ENCODE results near the gene TMEM191C.
"Not testable (repeated sequence)": the region's sequence is repeated elsewhere in the genome, so short reads cannot be mapped to it uniquely, and the experiment has no call there.

Gene TMEM191C

DNA sequence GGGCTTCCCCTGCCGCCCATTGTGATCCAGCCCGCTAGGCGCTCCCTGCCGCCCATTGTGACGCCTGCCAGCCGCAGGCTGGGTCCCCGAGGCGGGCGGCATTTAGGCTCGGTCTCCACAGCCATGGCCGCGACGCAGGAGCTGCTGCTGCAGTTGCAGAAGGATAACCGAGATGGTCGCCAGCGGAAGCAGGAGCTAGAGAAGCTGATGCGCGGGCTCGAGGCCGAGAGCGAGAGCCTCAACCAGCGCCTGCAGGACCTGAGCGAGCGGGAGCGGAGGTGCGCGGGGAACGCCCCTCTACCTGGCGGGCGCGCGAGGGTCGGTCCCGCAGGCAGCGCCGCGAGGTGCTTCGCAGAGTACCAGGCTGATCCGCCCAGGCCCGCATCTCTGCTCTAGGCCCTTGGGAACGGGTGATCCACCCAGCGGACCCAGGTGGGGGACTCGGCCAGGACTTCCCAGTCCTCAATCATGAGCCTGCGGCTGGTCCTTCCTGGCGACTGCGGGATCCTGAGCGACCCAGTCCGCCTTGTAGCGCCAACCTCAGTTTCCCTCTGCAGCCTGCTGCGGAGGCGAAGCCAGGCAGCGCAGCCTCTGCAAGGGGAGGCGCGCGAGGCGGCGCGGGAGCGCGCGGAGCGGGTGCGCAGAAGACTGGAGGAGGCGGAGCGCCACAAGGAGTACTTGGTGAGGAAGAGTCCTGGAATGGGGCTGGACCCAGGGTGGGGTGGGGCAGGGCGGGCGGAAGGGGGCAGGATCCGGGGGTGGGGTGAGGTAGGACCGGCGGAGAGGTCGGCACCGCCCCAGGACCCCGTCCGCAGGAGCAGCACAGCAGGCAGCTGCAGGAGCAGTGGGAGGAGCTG, at the start of gene TMEM191C:
TMEM191C (plus strand) TSS at position 51 of the 857 bp plus-strand sequence; CDS start at position 124, 73 bp downstream.
- H3K27me3 ChIP-seq (ENCODE audit: low read length); H3K9me3 ChIP-seq (ENCODE audit: insufficient read depth, low read length); H3K9me2 ChIP-seq (replicated peaks; ENCODE audit: insufficient read depth, low read length); H4K20me1 ChIP-seq (ENCODE audit: low read depth, low read length); H3K4me3 ChIP-seq (ENCODE audit: insufficient read depth, low read length, poor library complexity, severe bottlenecking); H3K27ac ChIP-seq (ENCODE audit: low read depth, low read length); H3F3A ChIP-seq (ENCODE audit: insufficient read depth); H3K36me3 ChIP-seq (ENCODE audit: low read length); H3K79me2 ChIP-seq (ENCODE audit: insufficient read depth, low read length); H2AFZ ChIP-seq (ENCODE audit: low read depth, low read length, severe bottlenecking); H3K4me2 ChIP-seq (ENCODE audit: low read depth, low read length, poor library complexity, severe bottlenecking); H3K9ac ChIP-seq (ENCODE audit: low read length): not testable (repeated sequence)

DNA sequence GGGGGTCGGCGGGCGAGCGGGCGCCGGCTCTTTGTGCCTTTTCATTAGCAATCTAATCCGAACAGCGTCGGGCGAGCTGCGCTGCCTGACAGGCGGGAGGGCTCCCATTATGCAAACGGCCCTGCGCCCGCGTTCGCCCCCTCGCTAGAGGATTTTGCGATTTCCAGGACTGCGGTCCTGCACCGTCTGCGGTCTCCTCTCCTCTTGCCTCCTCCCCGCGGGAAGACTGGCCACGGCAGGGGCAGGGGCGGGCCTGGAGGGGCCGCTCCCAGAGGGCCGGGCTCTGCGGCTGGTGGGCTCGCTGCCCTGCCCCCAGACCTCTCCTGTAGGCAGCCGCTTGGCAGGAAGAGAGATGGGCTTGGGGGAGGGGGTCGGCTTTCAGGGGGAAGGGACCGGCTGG, 49.3 kb upstream of the TMEM191C start:
- not testable (repeated sequence) for H3K9me2 ChIP-seq (replicated peaks; ENCODE audit: insufficient read depth, low read length); H3K27me3 ChIP-seq (ENCODE audit: low read length); H4K20me1 ChIP-seq (ENCODE audit: low read depth, low read length); H2AFZ ChIP-seq (ENCODE audit: low read depth, low read length, severe bottlenecking); H3K9ac ChIP-seq (ENCODE audit: low read length); H3K9me3 ChIP-seq (ENCODE audit: insufficient read depth, low read length); H3K36me3 ChIP-seq (ENCODE audit: low read length); H3K27ac ChIP-seq (ENCODE audit: low read depth, low read length); H3F3A ChIP-seq (ENCODE audit: insufficient read depth); H3K79me2 ChIP-seq (ENCODE audit: insufficient read depth, low read length); H3K4me2 ChIP-seq (ENCODE audit: low read depth, low read length, poor library complexity, severe bottlenecking); H3K4me3 ChIP-seq (ENCODE audit: insufficient read depth, low read length, poor library complexity, severe bottlenecking)

DNA sequence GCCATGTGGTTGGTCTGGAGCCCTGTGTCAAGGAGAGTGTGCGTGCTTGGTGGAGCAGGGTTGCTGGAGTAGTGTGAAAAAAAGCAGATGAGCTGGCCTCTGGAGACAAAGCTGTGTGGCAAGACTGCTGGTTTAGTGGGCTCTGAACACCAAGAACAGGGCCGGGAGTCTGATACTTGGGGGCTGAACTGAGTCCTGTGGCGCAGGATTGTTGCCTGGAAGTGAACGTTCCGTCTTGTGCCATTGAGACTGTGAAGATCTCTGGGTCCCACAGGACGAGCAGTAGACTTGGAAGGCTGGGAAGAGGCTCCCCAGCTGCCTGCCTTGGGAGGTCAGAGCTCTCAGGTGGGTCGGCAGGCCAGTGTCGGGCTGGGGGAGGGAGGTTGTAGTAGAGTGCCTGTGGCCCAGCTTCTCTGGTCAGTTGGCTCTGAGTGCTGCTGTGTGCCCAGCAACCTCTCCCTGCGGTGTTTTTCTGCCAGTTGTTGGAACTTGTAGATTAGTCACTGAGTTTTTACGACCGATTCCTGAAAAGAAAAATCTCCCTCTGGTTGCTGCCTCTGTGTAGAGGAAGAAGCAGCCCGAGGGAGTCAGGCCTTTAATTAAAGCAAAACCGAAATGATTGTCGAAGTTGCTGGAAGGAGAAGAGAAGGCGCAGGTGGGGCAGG, 48.1 kb upstream of the TMEM191C start:
- not testable (repeated sequence) for H3K9me3 ChIP-seq (ENCODE audit: insufficient read depth, low read length); H3K27ac ChIP-seq (ENCODE audit: low read depth, low read length); H2AFZ ChIP-seq (ENCODE audit: low read depth, low read length, severe bottlenecking); H3K9me2 ChIP-seq (replicated peaks; ENCODE audit: insufficient read depth, low read length); H4K20me1 ChIP-seq (ENCODE audit: low read depth, low read length); H3K4me2 ChIP-seq (ENCODE audit: low read depth, low read length, poor library complexity, severe bottlenecking); H3F3A ChIP-seq (ENCODE audit: insufficient read depth); H3K4me3 ChIP-seq (ENCODE audit: insufficient read depth, low read length, poor library complexity, severe bottlenecking); H3K36me3 ChIP-seq (ENCODE audit: low read length); H3K9ac ChIP-seq (ENCODE audit: low read length); H3K27me3 ChIP-seq (ENCODE audit: low read length); H3K79me2 ChIP-seq (ENCODE audit: insufficient read depth, low read length)

DNA sequence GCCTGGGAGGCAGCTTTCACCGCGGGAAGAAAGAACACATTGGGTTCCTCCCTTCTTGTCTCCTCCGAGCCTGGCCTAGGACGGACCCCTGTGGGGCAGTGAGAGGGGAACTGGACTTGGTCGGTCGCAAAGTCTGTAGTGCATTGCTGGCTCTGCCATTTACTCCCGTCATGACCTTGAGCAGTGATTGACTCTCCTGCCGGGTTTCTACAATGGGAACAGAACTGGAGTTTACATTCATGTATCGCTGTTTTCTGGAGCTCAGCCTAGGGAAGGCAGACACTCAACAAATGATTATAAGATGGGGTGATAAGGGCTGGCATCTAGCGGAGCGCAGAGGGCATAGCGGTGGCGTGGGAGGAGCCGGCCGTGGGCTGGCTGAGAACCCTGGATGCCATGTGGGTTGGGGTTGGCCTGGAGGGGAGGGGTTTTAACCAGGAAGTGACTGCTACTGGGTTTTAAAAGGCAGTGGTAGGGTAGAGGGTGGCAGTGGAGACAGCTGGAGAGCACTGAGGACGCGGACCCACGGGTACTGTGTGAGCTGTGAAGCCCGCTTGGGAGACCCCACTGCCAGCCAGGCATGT, 46.9 kb upstream of the TMEM191C start:
- H3K79me2 ChIP-seq (ENCODE audit: insufficient read depth, low read length); H3K27ac ChIP-seq (ENCODE audit: low read depth, low read length); H3K9me2 ChIP-seq (replicated peaks; ENCODE audit: insufficient read depth, low read length); H4K20me1 ChIP-seq (ENCODE audit: low read depth, low read length); H3K27me3 ChIP-seq (ENCODE audit: low read length); H3K4me2 ChIP-seq (ENCODE audit: low read depth, low read length, poor library complexity, severe bottlenecking); H3K4me3 ChIP-seq (ENCODE audit: insufficient read depth, low read length, poor library complexity, severe bottlenecking); H3K9ac ChIP-seq (ENCODE audit: low read length); H2AFZ ChIP-seq (ENCODE audit: low read depth, low read length, severe bottlenecking); H3K36me3 ChIP-seq (ENCODE audit: low read length); H3K9me3 ChIP-seq (ENCODE audit: insufficient read depth, low read length); H3F3A ChIP-seq (ENCODE audit: insufficient read depth): not testable (repeated sequence)

DNA sequence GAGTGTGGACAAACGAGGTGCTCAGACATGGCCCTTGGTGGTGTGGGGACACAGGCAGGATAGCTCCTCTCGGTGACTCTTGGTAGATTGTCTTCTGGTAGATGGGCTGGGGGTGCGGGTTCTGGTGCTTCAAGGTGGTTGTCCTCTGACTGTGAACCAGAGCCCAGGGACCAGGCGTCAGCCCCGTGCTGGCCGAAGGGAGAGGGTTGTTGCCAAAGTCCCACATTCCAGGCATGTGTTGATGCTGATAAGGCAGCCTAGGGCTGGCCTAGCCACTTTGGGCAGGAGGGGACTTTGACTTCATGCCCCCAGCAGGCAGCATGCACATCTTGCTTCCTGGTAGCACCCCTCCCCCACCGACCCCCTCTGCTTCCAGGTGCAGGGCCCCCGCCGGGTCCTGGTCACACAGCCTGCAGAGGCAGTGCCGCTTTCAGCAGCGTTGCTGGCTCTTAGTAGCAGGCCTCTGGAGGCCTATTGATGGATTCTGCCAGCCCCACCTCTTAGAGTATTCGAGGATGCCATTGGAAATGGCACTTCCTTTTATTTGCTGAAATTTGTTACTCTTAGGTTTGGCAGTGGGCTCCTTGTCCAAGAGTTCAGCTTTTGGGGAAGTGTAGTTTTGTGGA, 43.0 kb upstream of the TMEM191C start:
- H3K4me3 ChIP-seq (ENCODE audit: insufficient read depth, low read length, poor library complexity, severe bottlenecking); H3K9me3 ChIP-seq (ENCODE audit: insufficient read depth, low read length); H3K79me2 ChIP-seq (ENCODE audit: insufficient read depth, low read length): not testable (repeated sequence)

DNA sequence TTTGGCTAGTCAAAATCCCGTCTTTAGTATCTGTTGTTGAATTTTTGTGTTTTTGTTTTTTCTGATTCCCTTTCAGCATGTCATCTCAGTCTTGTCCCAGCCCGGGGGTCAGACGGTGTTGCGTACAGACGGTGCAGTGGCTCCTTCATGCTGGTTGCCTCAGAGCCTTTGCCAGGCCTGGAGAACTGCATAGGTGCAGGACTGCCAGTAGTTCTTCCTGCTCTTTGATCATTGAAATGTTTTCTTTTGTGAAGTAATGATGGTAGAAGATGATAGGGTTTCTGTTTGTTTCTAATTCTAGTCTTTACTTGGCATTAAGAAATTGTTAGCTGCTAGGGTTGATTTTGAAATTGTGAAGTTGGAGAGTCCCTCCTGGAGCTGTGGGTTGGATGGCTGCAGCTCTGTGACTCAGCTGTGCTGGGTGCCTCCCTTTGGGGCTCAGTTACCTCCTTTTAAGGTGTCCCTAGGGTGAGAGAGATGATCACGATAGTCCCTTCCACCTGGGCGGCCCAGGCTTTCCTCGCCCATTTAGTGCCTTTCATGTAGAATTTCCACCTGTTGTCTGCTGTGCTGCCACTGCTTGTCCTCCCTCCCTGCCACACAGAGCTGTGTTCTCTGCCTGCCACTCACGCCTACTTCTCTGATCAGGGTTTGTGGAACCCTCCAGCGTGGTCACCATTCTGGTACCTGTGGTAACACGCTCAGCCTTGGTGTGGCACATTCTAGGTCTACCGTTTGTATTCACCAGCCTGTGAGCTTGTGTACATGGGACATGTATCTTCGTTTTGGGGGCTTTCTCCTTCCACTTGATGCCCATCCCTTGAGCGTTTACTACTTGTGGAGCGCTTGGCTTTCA, 32.6 kb upstream of the TMEM191C start:
- not testable (repeated sequence) for H3F3A ChIP-seq (ENCODE audit: insufficient read depth); H3K36me3 ChIP-seq (ENCODE audit: low read length); H4K20me1 ChIP-seq (ENCODE audit: low read depth, low read length); H2AFZ ChIP-seq (ENCODE audit: low read depth, low read length, severe bottlenecking); H3K9ac ChIP-seq (ENCODE audit: low read length); H3K9me3 ChIP-seq (ENCODE audit: insufficient read depth, low read length); H3K27ac ChIP-seq (ENCODE audit: low read depth, low read length); H3K4me3 ChIP-seq (ENCODE audit: insufficient read depth, low read length, poor library complexity, severe bottlenecking); H3K27me3 ChIP-seq (ENCODE audit: low read length); H3K79me2 ChIP-seq (ENCODE audit: insufficient read depth, low read length); H3K9me2 ChIP-seq (replicated peaks; ENCODE audit: insufficient read depth, low read length); H3K4me2 ChIP-seq (ENCODE audit: low read depth, low read length, poor library complexity, severe bottlenecking)

More for the DNA sequence above, 43.0 kb upstream of the TMEM191C start:
- H2AFZ ChIP-seq (ENCODE audit: low read depth, low read length, severe bottlenecking); H3K27ac ChIP-seq (ENCODE audit: low read depth, low read length); H3K4me2 ChIP-seq (ENCODE audit: low read depth, low read length, poor library complexity, severe bottlenecking); H3F3A ChIP-seq (ENCODE audit: insufficient read depth); H3K9me2 ChIP-seq (replicated peaks; ENCODE audit: insufficient read depth, low read length); H3K36me3 ChIP-seq (ENCODE audit: low read length); H3K9ac ChIP-seq (ENCODE audit: low read length); H4K20me1 ChIP-seq (ENCODE audit: low read depth, low read length); H3K27me3 ChIP-seq (ENCODE audit: low read length): not testable (repeated sequence)

DNA sequence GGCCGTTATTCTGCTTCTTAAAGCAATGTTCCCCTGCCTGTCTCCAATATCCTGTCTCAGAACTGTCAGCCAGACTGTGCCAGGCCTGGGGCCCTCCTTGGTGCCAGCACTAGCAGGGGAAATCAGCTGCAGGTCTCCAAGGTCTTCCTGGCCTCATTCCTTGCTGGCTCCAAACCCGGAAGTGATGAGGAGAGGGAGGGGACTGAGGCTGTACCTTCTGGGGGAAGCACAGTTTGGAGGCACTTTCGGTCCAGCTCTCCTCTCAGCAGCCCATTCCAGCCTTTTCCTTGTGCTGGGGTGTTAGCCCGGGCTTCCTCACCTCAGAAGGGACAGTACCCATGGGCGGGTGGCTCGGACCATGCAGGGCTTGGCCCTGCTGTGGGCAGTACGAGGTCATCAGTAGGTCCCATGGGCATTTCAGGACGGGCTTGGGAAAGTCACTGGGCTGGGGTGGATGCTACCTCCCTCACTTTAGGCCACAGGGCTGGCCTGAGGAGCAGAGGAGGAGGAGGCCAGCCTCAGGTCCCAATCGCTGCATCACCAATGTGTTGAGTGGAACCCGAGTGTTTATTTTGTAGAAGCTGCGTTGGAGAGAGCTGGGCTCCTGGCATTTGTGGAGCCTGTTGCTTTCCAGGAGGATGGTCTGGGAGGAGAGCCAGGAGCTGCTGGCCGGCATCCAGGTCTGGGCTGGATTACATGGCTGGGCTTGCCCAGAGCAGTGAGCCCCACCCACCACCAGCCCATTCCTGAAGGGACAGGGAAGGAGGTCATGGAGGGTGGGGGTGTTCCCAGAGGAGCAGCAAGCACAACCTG, 31.0 kb upstream of the TMEM191C start:
- H3K27ac ChIP-seq (ENCODE audit: low read depth, low read length): not testable (repeated sequence)

More for the DNA sequence above, 31.0 kb upstream of the TMEM191C start:
- H3K27me3 ChIP-seq (ENCODE audit: low read length); H3K9ac ChIP-seq (ENCODE audit: low read length); H3K4me3 ChIP-seq (ENCODE audit: insufficient read depth, low read length, poor library complexity, severe bottlenecking); H4K20me1 ChIP-seq (ENCODE audit: low read depth, low read length); H3K4me2 ChIP-seq (ENCODE audit: low read depth, low read length, poor library complexity, severe bottlenecking); H2AFZ ChIP-seq (ENCODE audit: low read depth, low read length, severe bottlenecking); H3K79me2 ChIP-seq (ENCODE audit: insufficient read depth, low read length); H3F3A ChIP-seq (ENCODE audit: insufficient read depth); H3K9me2 ChIP-seq (replicated peaks; ENCODE audit: insufficient read depth, low read length); H3K36me3 ChIP-seq (ENCODE audit: low read length); H3K9me3 ChIP-seq (ENCODE audit: insufficient read depth, low read length): not testable (repeated sequence)
